Frontal cortex (tissue), 4 donors: ENCODE measurements around the gene RPL22. TPM values are rescaled to one million over a fixed set of nuclear protein-coding genes. Genes with fewer than 3 reads are reported as not detected.

Experiments
- DNase-seq, 2 donors: peaks; one replicate each; pipeline ENCODE4 v3.0.0; 2012; ENCODE audit warnings: low spot score in 2 of 2
- FAIRE-seq: peaks from 2 replicates; lab custom pipeline; 2012; peaks lifted over from hg19 to GRCh38; lab: Jason Lieb, UNC
- total RNA-seq: library from RNA; depleted of rRNA; stranded (reverse); fragments of >200 nt; gene quantifications from one replicate; pipeline ENCODE4 v1.2.3, GENCODE V29; 2014
- donor health status: control.
- donor health status: control.
- donor health status: control.

RPL22 gene
- 393 TPM for total RNA-seq

- peak; percentile 83 for FAIRE-seq
- peak; percentile 94 to 95 for DNase-seq
Observed at GRCh38 chr1:6199298-6200187, at the start of gene RPL22. Gene RPL22 (minus strand): TSS chr1:6199595. CDS start chr1:6199573, 22 bp downstream.

GRCh38 chr1:6248161-6248776, 48.9 kb upstream of the RPL22 start:
- no peak for FAIRE-seq
- DNase-seq = no peak

- FAIRE-seq = no peak
Observed at GRCh38 chr1:6247651-6248050, 48.3 kb upstream of the RPL22 start.

GRCh38 chr1:6246497-6247467, 47.4 kb upstream of the RPL22 start:
- peak; percentile 92 to 93 for DNase-seq
- no peak for FAIRE-seq

More at GRCh38 chr1:6247651-6248050, 48.3 kb upstream of the RPL22 start:
- DNase-seq = no peak

GRCh38 chr1:6245869-6246496, 46.6 kb upstream of the RPL22 start:
- no peak for FAIRE-seq

GRCh38 chr1:6245086-6245868, 45.9 kb upstream of the RPL22 start:
- DNase-seq (peak; percentile 93 to 94), FAIRE-seq (no peak)

More at GRCh38 chr1:6245869-6246496, 46.6 kb upstream of the RPL22 start:
- DNase-seq = no peak

GRCh38 chr1:6244401-6245049, 45.1 kb upstream of the RPL22 start:
- no peak for DNase-seq

GRCh38 chr1:6243993-6244392, 44.6 kb upstream of the RPL22 start, which contains the start of gene HES3:
Gene HES3 (plus strand): TSS chr1:6244179. CDS start chr1:6244366, 187 bp downstream.
- FAIRE-seq (no peak), DNase-seq (no peak)

More at GRCh38 chr1:6244401-6245049, 45.1 kb upstream of the RPL22 start:
- FAIRE-seq = no peak

- FAIRE-seq = no peak
- DNase-seq = no peak
Observed at GRCh38 chr1:6243053-6243834, 43.8 kb upstream of the RPL22 start.

GRCh38 chr1:6241887-6242740, 42.7 kb upstream of the RPL22 start:
- peak in 1 of 2 donors; percentile 69 for DNase-seq
- FAIRE-seq = no peak

- no peak for FAIRE-seq
- DNase-seq = no peak
Observed at GRCh38 chr1:6241107-6241886, 41.9 kb upstream of the RPL22 start.

GRCh38 chr1:6239950-6240768, 40.8 kb upstream of the RPL22 start:
- FAIRE-seq = no peak
- no peak for DNase-seq

GRCh38 chr1:6239213-6239752, 39.9 kb upstream of the RPL22 start:
- no peak for FAIRE-seq

GRCh38 chr1:6237093-6237492, 37.7 kb upstream of the RPL22 start:
- no peak for DNase-seq
- no peak for FAIRE-seq

More at GRCh38 chr1:6239213-6239752, 39.9 kb upstream of the RPL22 start:
- DNase-seq = no peak

GRCh38 chr1:6235296-6235677, 35.9 kb upstream of the RPL22 start:
- DNase-seq = no peak

More at GRCh38 chr1:6235296-6235677, 35.9 kb upstream of the RPL22 start:
- FAIRE-seq = no peak
